ENCODE measurements around the gene KRT13.

The KRT13 gene

GRCh38 chr17:41467561-41467960 is 37.9 kb downstream of the KRT13 start:
- no peak for TF ChIP-seq CTCF (conservative IDR thresholded peaks at IDR 0.05)
- no peak overlapping the region for H3K27ac ChIP-seq

- TF ChIP-seq CTCF (conservative IDR thresholded peaks at IDR 0.05), result no peak
- H3K27ac ChIP-seq, result no peak within 1 kb of the TSS
Measured at GRCh38 chr17:41466988-41467387, 38.4 kb downstream of the KRT13 start, which contains the start of gene KRT32. Gene KRT32, minus strand, starts transcription at chr17:41467386. Its CDS starts 61 bp downstream, at chr17:41467325.

- no peak overlapping the region for H3K27ac ChIP-seq
Measured at GRCh38 chr17:41464682-41465081, 40.7 kb downstream of the KRT13 start.

GRCh38 chr17:41464173-41464572 is 41.2 kb downstream of the KRT13 start:
- TF ChIP-seq CTCF (conservative IDR thresholded peaks at IDR 0.05), result no peak
- H3K27ac ChIP-seq, result no peak overlapping the region

More at GRCh38 chr17:41464682-41465081, 40.7 kb downstream of the KRT13 start:
- TF ChIP-seq CTCF (conservative IDR thresholded peaks at IDR 0.05), result no peak

- no peak overlapping the region for H3K27ac ChIP-seq
- TF ChIP-seq CTCF (conservative IDR thresholded peaks at IDR 0.05), result no peak
Measured at GRCh38 chr17:41463746-41464145, 41.7 kb downstream of the KRT13 start.

- TF ChIP-seq CTCF (conservative IDR thresholded peaks at IDR 0.05), result no peak
Measured at GRCh38 chr17:41462705-41463104, 42.7 kb downstream of the KRT13 start.

GRCh38 chr17:41457676-41458075 is 47.7 kb downstream of the KRT13 start:
- no peak for TF ChIP-seq CTCF (conservative IDR thresholded peaks at IDR 0.05)
- H3K27ac ChIP-seq, result no peak overlapping the region

More at GRCh38 chr17:41462705-41463104, 42.7 kb downstream of the KRT13 start:
- H3K27ac ChIP-seq, result no peak overlapping the region
